K562 (cell line): ENCODE data around the gene RPL39L. TPM values are rescaled to one million over a fixed set of nuclear protein-coding genes. Genes with fewer than 3 reads are reported as not detected.

ENCODE experiments used
- ATAC-seq: fragments of 200-7000 bp; cut with Tn5 transposase; 3 replicates; pipeline ENCODE4 v1.9.1; 2020; ENCODE audit warnings: moderate library complexity
- BruUV-seq: library from RNA; stranded (reverse); fragments of 400-500 nt; replicated peaks from 2 replicates; lab custom pipeline; 2021; lab: Mats Ljungman, UMichigan
- CTCF ChIA-PET: fragments of 300-600 bp; formaldehyde crosslinking; extraction: SDS; loops from one replicate; lab custom pipeline; 2021; ENCODE audit warnings: low intra/inter-chr PET ratio; lab: Yijun Ruan, JAX
- POLR2A ChIA-PET: fragments of 300-600, 350-650 bp; sonication (Branson Sonifier 250); formaldehyde crosslinking; extraction: SDS; loops from one replicate; lab custom pipeline; 2021; ENCODE audit warnings: antibody characterized with exemption, inconsistent platforms; lab: Yijun Ruan, JAX
- DNase-seq, 4 experiments: peaks; one replicate each; pipeline versions ENCODE4 v3.0.0 to v3.0.0-alpha.2; 2011 to 2018; ENCODE audit warnings: low spot score in 3 of 4, mixed read lengths in 3 of 4; ENCODE audit errors: extremely low read depth in 1 of 4
- FAIRE-seq: peaks from 2 replicates; lab custom pipeline; 2011; peaks lifted over from hg19 to GRCh38; lab: Jason Lieb, UNC
- H2AFZ ChIP-seq: 2 replicates; pipeline ENCODE4 v1.6.0; 2011; ENCODE audit warnings: low read depth, low read length, control low read depth, inconsistent platforms
- H3K27ac ChIP-seq: fragments of 200-600 bp; 3 replicates; pipeline ENCODE4 v1.8.0; 2011; ENCODE audit warnings: low read depth, mild to moderate bottlenecking, control low read depth, inconsistent platforms, low read length, moderate library complexity, mixed read lengths; ENCODE audit errors: extremely low read depth
- H3K27me3 ChIP-seq, 2 experiments: fragments of 300-600 bp in 1 of 2; 2 replicates in 1 of 2; 3 replicates in 1 of 2; pipeline versions ENCODE4 v1.6.0 to v1.8.0; 2011; ENCODE audit warnings: inconsistent platforms in 2 of 2, low read length in 2 of 2, mild to moderate bottlenecking in 1 of 2, mixed read lengths in 1 of 2, moderate library complexity in 1 of 2; ENCODE audit not compliant: control insufficient read depth in 2 of 2, insufficient read depth in 2 of 2
- H3K36me3 ChIP-seq: fragments of 300-600 bp; 3 replicates; pipeline ENCODE4 v1.8.0; 2011; ENCODE audit warnings: mild to moderate bottlenecking, low read length, inconsistent platforms; ENCODE audit not compliant: control insufficient read depth, insufficient read depth
- H3K4me1 ChIP-seq, 2 experiments: fragments of 200-600 bp in 1 of 2; replicated peaks in 1 of 2; 2 replicates in 1 of 2; 3 replicates in 1 of 2; pipeline versions ENCODE4 v1.5.1 to v1.8.0; 2011; ENCODE audit warnings: inconsistent platforms in 2 of 2, low read length in 2 of 2, mild to moderate bottlenecking in 1 of 2, mixed read lengths in 1 of 2, moderate library complexity in 1 of 2; ENCODE audit not compliant: control insufficient read depth in 2 of 2, insufficient read depth in 2 of 2
- H3K4me2 ChIP-seq: 2 replicates; pipeline ENCODE4 v1.6.1; 2011; ENCODE audit warnings: low read length, control low read depth, inconsistent platforms, mixed read lengths; ENCODE audit not compliant: insufficient read depth
- H3K4me3 ChIP-seq: fragments of 200-600 bp; sonication (generic), shearing (Covaris generic); 2 replicates; pipeline ENCODE4 v1.5.1; 2016; ENCODE audit warnings: control low read depth, inconsistent platforms
- H3K79me2 ChIP-seq: fragments of 200-600 bp; 3 replicates; pipeline ENCODE4 v1.8.0; 2011; ENCODE audit warnings: low read length, inconsistent platforms; ENCODE audit not compliant: control insufficient read depth, insufficient read depth
- H3K9ac ChIP-seq, 2 experiments: 2 replicates each; pipeline versions ENCODE4 v1.6.0 to v1.6.1; 2011; ENCODE audit warnings: low read depth in 2 of 2, low read length in 2 of 2, control low read depth in 1 of 2, inconsistent platforms in 1 of 2, mild to moderate bottlenecking in 1 of 2, mixed read lengths in 1 of 2; ENCODE audit not compliant: insufficient read depth in 1 of 2
- H3K9me1 ChIP-seq: one replicate; pipeline ENCODE4 v1.6.0; 2011; ENCODE audit warnings: inconsistent platforms, mild to moderate bottlenecking, low read length, moderate library complexity; ENCODE audit not compliant: control insufficient read depth, insufficient read depth
- H3K9me3 ChIP-seq: replicated peaks from 2 replicates; pipeline ENCODE4 v1.5.1; 2011; ENCODE audit warnings: low read depth, low read length, inconsistent platforms; ENCODE audit not compliant: control insufficient read depth, insufficient read depth
- H4K20me1 ChIP-seq: replicated peaks from 2 replicates; pipeline ENCODE4 v1.6.1; 2011; ENCODE audit warnings: low read length, inconsistent platforms, mixed read lengths; ENCODE audit not compliant: control insufficient read depth, insufficient read depth
- HNRNPUL1 ChIP-seq: fragments of 200-400 bp; formaldehyde crosslinking; IDR thresholded peaks from 2 replicates; pipeline ENCODE4 v1.6.1; 2017; ENCODE audit warnings: low read length
- MYBL2 ChIP-seq, 2 experiments: fragments of 450-650 bp in 1 of 2; sonication (generic) in 1 of 2; formaldehyde crosslinking in 1 of 2; IDR thresholded peaks; 2 replicates each; pipeline versions ENCODE4 v1.6.1 to v1.8.1; 2017 to 2022; ENCODE audit warnings: borderline replicate concordance in 1 of 2, inconsistent platforms in 1 of 2, low read depth in 1 of 2, mild to moderate bottlenecking in 1 of 2, missing genetic modification reagents in 1 of 2, moderate library complexity in 1 of 2
- PHTF2 ChIP-seq: fragments of 250-450 bp; sonication (Bioruptor Pico); IDR thresholded peaks from 2 replicates; pipeline ENCODE4 v1.5.0; 2021; ENCODE audit warnings: mild to moderate bottlenecking
- WGBS: fragments of 100-300 bp; shearing (Covaris generic); methylation state at CpG from one replicate; pipeline ENCODE4 v1.1.6; 2016; ENCODE audit warnings: low coverage, mixed read lengths; ENCODE audit not compliant: insufficient coverage; ENCODE audit errors: missing lambda C conversion rate; 5-methylcytosine and 5-hydroxymethylcytosine counted together
- in situ Hi-C: fragments of 300-500 bp; cut with MboI; formaldehyde crosslinking; loops from 4 replicates; pipeline ENCODE4 v1.15.0; 2018; ENCODE audit warnings: inconsistent platforms, mixed read lengths
- intact Hi-C: fragments of 100-400 bp; cut with micrococcal nuclease; formaldehyde crosslinking; loops from 2 replicates; pipeline ENCODE4 v1.14.2; 2022
- polyA plus RNA-seq, 8 experiments: library from polyadenylated mRNA; depleted of rRNA in 4 of 8; stranded (reverse) in 5 of 8; unstranded in 3 of 8; fragments of >200 nt; fragmentation: Nextera tagmentation in 2 of 8; fragmentation: Illumina TruSeq in 1 of 8; extraction: Ambion mirVana in 2 of 8; extraction: Trizol in 1 of 8; gene quantifications; 2 replicates each; pipeline versions ENCODE4 v1.2.1 to v1.2.3, GENCODE V29; 2011 to 2014; ENCODE audit warnings: inconsistent platforms in 1 of 8, missing spikeins in 1 of 8
- total RNA-seq, 7 experiments: library from RNA; depleted of rRNA in 6 of 7; stranded (reverse); fragments of >200 nt in 6 of 7; fragmentation: Illumina TruSeq in 2 of 7; extraction: Trizol in 2 of 7; gene quantifications; 2 replicates each; pipeline versions ENCODE4 v1.2.1 to v1.2.3, GENCODE V29; 2011 to 2021; ENCODE audit warnings: low replicate concordance in 1 of 7
- TF ChIP-seq, protein P1 (sequence below): fragments of 250-450 bp; sonication (Bioruptor Pico); IDR thresholded peaks from 2 replicates; pipeline ENCODE4 v1.4.0; 2020; ENCODE audit warnings: mild to moderate bottlenecking, moderate library complexity, borderline replicate concordance

The RPL39L gene
- total and polyA plus RNA-seq, 9 of the 15 experiments (the other 6 are each of a cell fraction or from before 2014, with no cell fraction given) = 15.0 to 122 (median 45.5) TPM

DNA sequence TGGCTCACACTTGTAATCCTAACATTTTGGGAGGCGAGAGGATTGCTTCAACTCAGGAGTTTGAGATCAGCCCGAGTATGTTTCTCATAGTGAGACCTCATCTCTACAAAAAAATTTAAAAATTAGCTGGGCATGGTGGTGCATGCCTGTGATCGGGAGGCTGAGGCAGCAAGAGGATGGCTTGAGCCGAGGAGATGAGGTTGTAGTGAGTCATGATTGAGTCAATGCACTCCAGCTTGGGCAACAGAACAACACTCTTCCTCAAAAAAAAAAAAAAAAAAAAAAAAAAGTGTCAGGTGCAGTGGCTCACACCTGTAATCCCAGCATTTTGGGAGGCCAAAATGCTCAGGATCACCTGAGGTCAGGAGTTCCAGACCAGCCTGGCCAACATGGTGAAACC, 2.4 kb downstream of the RPL39L start:
- POLR2A ChIA-PET = interaction anchor here (1.0 kb wide), 1 partner anchor 8 kb away, joined by 3 read pairs; no protein-coding TSS in a partner anchor
- intact Hi-C loops = no loop called here
- Histone ChIP-seq H4K20me1 (no peaks in the 10 kb centered on the region), H3K4me2 (no peak overlapping the region), H3K79me2 (peaks cover 12% of the 10 kb centered on the region), H3K27ac (no peak overlapping the region), H3K27me3 (no peaks in the 10 kb centered on the region), H2AFZ (no peak overlapping the region), H3K9me1 (no peaks in the 10 kb centered on the region), H3K4me1 (peaks cover 3 to 8% of the 10 kb centered on the region in 2 experiments; a peak in 3 of 5 replicates), H3K36me3 (peaks cover 14% of the 10 kb centered on the region; the same call in 2 of the 3 replicates), H3K4me3 (no peak overlapping the region), H3K9ac (no peak overlapping the region), H3K9me3 (peaks cover 6% of the 10 kb centered on the region)
- ATAC-seq (no peak), FAIRE-seq (no peak), DNase-seq (no peak)
- in situ Hi-C loops = no loop called here
- 83% methylated on average over 4 of the region's 4 CpGs for WGBS
- no peak for TF ChIP-seq PHTF2
- no peak for TF ChIP-seq MYBL2 (IDR thresholded peaks at IDR 0.05; ENCODE audit: low read depth)
- no peak for TF ChIP-seq MYBL2 (CRISPR knock-in tag; IDR thresholded peaks at IDR 0.05; ENCODE audit: borderline replicate concordance)
- TF ChIP-seq HNRNPUL1 = no peak
- TF ChIP-seq, protein P1, sequence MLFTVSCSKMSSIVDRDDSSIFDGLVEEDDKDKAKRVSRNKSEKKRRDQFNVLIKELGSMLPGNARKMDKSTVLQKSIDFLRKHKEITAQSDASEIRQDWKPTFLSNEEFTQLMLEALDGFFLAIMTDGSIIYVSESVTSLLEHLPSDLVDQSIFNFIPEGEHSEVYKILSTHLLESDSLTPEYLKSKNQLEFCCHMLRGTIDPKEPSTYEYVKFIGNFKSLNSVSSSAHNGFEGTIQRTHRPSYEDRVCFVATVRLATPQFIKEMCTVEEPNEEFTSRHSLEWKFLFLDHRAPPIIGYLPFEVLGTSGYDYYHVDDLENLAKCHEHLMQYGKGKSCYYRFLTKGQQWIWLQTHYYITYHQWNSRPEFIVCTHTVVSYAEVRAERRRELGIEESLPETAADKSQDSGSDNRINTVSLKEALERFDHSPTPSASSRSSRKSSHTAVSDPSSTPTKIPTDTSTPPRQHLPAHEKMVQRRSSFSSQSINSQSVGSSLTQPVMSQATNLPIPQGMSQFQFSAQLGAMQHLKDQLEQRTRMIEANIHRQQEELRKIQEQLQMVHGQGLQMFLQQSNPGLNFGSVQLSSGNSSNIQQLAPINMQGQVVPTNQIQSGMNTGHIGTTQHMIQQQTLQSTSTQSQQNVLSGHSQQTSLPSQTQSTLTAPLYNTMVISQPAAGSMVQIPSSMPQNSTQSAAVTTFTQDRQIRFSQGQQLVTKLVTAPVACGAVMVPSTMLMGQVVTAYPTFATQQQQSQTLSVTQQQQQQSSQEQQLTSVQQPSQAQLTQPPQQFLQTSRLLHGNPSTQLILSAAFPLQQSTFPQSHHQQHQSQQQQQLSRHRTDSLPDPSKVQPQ (CRISPR knock-in tag) = no peak
- no TSS peak for BruUV-seq
- CTCF ChIA-PET = no interaction called here
